ENCODE measurements around the gene DNM3. TPM values are rescaled to one million over a fixed set of nuclear protein-coding genes. Genes with fewer than 3 reads are reported as not detected.

DNM3 gene
- total RNA-seq, 1 donor from 2014 or later = 0.41 TPM

DNA sequence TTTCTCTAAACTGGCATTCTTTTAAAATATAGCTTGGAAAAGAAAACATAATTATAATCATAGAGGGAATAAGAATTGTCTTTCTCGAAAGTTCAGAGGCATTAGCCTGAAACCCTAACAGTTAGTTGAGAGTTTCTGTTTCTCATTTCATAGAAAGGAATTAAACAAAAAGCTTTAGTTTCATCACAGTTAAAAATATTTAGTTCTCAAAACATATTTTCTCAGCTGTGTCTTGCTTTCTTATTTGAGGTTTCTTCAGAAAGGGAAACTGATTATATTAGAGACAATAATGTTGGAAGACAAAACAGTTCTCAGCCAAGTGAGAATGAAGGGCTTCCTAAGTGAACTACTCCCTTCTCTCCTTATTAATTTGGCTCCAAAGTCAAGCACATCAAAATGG, 503.8 kb downstream of the DNM3 start:
- Mint-ChIP-seq H3K27ac (no peak overlapping the region), H3K36me3 (ENCODE audit: low read depth) (peaks cover 21% of the 10 kb centered on the region), H3K9me3 (peaks cover 24% of the 10 kb centered on the region), H3K4me1 (ENCODE audit: low read depth) (peaks cover 38% of the 10 kb centered on the region), H3K4me3 (ENCODE audit: low read depth) (no peak overlapping the region), H3K27me3 (ENCODE audit: low read depth) (no peaks in the 10 kb centered on the region)
- intact Hi-C loops (cut with micrococcal nuclease) = no loop called here
- no peak for DNase-seq (ENCODE audit: low spot score)

DNA sequence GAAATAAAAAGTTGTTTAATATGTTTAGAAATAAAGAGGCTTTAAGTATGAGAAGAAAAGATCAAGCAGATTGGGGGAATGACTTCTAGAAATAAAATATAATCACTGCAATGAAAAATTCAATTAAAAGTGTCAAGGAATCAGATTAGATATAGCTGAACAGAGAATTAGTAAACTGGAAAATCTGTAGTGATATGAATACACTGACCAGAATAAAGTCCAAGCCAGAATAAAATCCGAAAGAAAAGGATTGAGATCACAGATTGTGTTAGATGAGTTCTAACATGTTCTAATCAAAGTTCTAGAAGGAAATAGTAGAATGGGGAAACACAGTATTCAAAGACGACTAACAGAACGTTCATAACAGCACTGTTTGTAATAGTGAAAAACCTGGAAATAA, 506.1 kb downstream of the DNM3 start:
- intact Hi-C loops (cut with micrococcal nuclease) = no loop called here
- Mint-ChIP-seq H3K4me3 (ENCODE audit: low read depth) (no peak overlapping the region), H3K27me3 (ENCODE audit: low read depth) (peaks cover 2% of the 10 kb centered on the region), H3K4me1 (ENCODE audit: low read depth) (peaks cover 28% of the 10 kb centered on the region), H3K9me3 (peaks cover 24% of the 10 kb centered on the region), H3K27ac (no peak overlapping the region), H3K36me3 (ENCODE audit: low read depth) (peaks cover 21% of the 10 kb centered on the region)
- DNase-seq (ENCODE audit: low spot score) = no peak

DNA sequence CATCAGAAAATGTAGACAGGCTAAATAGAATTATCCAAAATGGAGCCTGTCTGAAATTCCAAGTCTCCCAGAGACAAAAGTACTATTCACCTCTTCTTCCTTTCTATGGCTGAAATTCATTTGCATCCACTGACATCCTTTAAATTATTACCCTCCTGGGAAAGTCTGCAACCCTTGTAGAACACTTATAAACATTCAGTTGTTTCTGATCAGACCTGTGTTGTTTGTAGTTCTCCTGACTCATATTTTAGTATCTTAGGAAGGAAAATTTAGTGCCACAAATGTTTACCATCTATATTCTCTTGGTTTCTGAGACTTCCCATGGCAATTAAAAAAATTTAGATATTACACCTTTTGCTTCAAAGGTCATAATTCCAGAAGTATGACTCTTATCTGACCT, 509.6 kb downstream of the DNM3 start:
- DNase-seq (ENCODE audit: low spot score) = no peak
- H3K27ac Mint-ChIP-seq = no peak overlapping the region
- peaks cover 18% of the 10 kb centered on the region for H3K36me3 Mint-ChIP-seq (ENCODE audit: low read depth)
- intact Hi-C loops (cut with micrococcal nuclease) = no loop called here
- H3K4me1 Mint-ChIP-seq (ENCODE audit: low read depth) = peaks cover 34% of the 10 kb centered on the region
- no peak overlapping the region for H3K4me3 Mint-ChIP-seq (ENCODE audit: low read depth)
- H3K9me3 Mint-ChIP-seq = peaks cover 24% of the 10 kb centered on the region
- peaks cover 2% of the 10 kb centered on the region for H3K27me3 Mint-ChIP-seq (ENCODE audit: low read depth)

DNA sequence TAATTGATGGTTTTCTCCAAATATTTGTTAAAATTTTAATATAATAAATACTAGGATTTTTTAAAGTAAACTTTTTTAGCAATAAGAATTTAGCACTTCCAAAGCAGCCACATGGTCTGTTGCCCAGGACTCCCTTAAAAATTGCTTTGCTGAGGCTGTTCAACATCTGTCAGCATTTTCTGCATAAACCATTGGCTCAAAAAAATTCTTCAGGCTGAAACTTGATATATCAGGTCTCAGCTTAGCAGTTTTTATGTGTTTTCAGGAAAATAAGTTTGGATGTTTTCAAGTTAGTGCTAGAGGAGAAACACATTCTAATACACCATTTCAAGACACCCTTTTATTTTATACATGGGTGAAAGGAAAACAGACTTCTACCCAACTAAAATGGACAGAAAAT, 510.0 kb downstream of the DNM3 start:
- intact Hi-C loops (cut with micrococcal nuclease) = no loop called here
- Mint-ChIP-seq H3K9me3 (peaks cover 20% of the 10 kb centered on the region), H3K27me3 (ENCODE audit: low read depth) (peaks cover 2% of the 10 kb centered on the region), H3K27ac (no peak overlapping the region), H3K36me3 (ENCODE audit: low read depth) (peaks cover 15% of the 10 kb centered on the region), H3K4me1 (ENCODE audit: low read depth) (peaks cover 36% of the 10 kb centered on the region), H3K4me3 (ENCODE audit: low read depth) (no peak overlapping the region)
- no peak for DNase-seq (ENCODE audit: low spot score)

DNA sequence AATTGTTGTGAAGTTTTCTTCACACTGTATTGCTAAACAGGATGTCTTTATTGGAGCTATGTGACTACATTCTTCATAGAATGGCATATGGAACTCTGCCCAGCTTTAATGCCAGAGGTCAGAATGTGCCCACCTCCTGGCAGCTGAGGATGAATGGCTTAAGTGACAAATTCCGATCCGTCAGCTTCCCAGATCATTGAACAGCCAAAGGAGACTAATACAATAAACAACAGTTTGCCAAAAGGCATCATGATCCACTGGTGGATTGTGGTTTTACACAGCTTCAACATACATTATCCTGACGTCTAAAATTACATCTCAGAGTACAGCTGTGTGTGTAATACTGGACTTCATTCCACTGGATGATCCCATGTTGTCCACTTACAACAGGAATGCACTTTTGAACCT, 510.5 kb downstream of the DNM3 start:
- intact Hi-C loops (cut with micrococcal nuclease) = no loop called here
- Mint-ChIP-seq H3K27ac (no peak overlapping the region), H3K4me3 (ENCODE audit: low read depth) (no peak overlapping the region), H3K36me3 (ENCODE audit: low read depth) (peaks cover 14% of the 10 kb centered on the region), H3K4me1 (ENCODE audit: low read depth) (peaks cover 41% of the 10 kb centered on the region), H3K27me3 (ENCODE audit: low read depth) (peaks cover 2% of the 10 kb centered on the region), H3K9me3 (peaks cover 16% of the 10 kb centered on the region)
- no peak for DNase-seq (ENCODE audit: low spot score)

DNA sequence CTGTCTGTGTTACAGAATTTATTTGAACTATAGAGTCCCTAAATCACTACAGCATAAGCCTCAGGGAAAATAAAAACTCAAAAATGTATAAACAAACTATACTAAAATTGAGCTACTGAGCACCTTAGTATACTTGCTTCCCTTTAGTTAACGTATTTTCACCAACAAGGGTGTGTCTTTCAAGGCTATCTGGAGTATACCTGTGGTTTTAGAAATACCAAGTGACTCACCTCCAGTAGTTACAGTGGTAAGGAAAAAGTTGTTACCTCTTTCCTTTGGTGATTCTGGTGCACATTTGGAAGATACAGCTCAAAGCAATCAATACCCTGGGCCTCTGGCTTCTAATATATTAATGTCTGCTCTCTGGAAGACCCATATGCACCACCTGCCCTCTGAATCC, 511.1 kb downstream of the DNM3 start:
- intact Hi-C loops (cut with micrococcal nuclease) = no loop called here
- no peak overlapping the region for H3K27ac Mint-ChIP-seq
- H3K27me3 Mint-ChIP-seq (ENCODE audit: low read depth) = peaks cover 2% of the 10 kb centered on the region

DNA sequence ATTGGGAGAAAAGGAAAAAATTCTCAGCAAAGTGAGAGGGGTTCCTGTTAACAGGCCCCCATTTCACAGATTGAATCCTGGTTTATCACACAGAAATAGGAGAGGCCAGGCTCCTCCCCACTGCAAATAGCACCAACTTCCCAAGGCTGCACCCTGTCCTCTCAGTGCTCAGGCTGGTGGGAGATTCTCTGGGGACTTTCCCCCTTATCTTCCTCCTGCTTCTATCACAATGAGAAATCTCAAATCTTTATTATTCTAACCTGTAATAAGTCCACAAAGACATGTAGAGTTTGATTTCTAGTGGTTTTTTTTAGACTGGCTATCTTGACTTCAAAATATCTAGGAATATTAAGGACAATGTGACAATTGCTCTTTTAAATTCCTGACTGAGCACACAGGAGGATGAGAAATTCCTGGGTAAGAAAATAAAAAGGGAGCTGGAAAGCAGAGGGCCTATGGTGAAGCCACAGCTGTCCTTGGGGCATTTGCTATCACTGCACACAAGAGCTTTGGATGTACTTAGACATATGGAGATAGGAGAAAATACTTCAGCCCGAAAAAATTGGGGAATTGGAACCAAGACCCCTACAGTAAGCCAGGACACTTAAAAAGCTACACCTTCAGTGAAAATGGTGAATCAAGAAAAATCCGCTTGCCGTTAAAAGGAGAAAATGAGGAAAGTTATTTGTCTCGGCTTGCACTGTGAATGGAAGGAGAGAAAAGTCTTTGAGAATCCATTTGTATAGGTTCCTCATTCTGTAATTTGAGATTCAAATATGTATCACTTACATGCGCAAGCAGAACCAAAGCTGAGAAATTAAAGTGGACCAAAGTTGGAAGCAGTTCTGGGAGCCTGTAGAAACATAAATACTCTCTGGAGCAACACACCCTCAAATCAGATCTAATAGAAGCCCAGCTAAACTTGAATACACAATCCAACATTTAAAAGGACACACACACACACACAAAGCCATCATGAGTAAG, 513.3 kb downstream of the DNM3 start:
- Mint-ChIP-seq H3K9me3 (no peaks in the 10 kb centered on the region), H3K4me1 (ENCODE audit: low read depth) (peaks cover 61% of the 10 kb centered on the region), H3K27ac (no peak overlapping the region), H3K4me3 (ENCODE audit: low read depth) (no peak overlapping the region), H3K36me3 (ENCODE audit: low read depth) (no peaks in the 10 kb centered on the region), H3K27me3 (ENCODE audit: low read depth) (peaks cover 2% of the 10 kb centered on the region)
- intact Hi-C loops (cut with micrococcal nuclease) = loop anchor here (5.0 kb wide), 2 partner anchors 98 to 343 kb away; no protein-coding TSS in a partner anchor
- DNase-seq (ENCODE audit: low spot score) = no peak

More for the DNA sequence above, 511.1 kb downstream of the DNM3 start:
- peaks cover 47% of the 10 kb centered on the region for H3K4me1 Mint-ChIP-seq (ENCODE audit: low read depth)
- peaks cover 7% of the 10 kb centered on the region for H3K36me3 Mint-ChIP-seq (ENCODE audit: low read depth)
- H3K4me3 Mint-ChIP-seq (ENCODE audit: low read depth) = no peak overlapping the region
- DNase-seq (ENCODE audit: low spot score) = no peak
- H3K9me3 Mint-ChIP-seq = peaks cover 10% of the 10 kb centered on the region

DNA sequence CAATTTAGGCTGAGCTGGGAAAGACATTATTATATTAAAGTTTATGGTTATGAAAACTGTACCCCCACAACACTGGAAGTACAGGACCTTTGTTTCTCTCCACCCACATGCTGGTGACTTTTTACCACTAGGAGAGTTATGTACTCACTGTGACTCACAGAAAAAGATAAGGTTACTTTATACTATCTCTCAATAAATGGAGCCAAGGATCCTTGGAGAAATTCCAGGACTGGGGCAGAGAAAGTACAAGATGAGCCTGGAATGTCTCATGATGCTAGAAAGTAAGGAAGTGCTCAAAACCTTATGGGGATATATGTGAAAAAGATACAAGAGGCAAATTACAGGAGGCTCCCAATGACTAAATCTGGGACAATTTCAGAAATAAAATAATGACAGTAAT, 515.3 kb downstream of the DNM3 start:
- no peak overlapping the region for H3K4me3 Mint-ChIP-seq (ENCODE audit: low read depth)

DNA sequence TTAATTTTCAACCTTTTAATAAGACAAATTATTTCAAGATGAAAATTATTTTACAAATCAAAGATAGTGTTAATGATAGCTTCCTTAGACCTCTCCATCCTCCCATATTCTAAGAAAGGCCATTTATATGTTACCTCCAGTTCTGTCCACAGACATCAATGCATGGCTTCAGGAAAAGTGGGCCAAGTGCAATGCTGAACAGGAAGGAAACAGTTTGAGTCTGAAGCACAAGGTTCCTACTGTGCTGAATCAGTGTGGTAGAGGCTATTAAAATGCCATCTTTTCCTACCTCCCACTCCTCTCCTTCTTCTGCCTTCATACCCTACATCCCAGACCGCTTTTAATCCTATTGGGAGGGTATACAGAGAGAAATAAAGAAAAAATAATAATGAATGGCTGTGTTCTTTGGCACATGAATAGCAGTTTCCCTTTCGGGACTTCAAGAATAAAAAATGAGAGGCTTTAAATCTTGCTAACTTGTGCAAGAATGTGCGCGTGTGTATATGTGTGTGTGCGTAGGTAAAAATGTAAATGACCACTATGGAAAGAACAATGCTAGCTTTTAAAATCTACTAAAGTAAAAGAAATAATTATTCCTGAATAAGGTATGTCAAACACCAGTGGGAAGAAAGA, 516.6 kb downstream of the DNM3 start:
- no peaks in the 10 kb centered on the region for H3K9me3 Mint-ChIP-seq
- peak overlapping the region; percentile 82 for H3K27ac Mint-ChIP-seq
- no peak for DNase-seq (ENCODE audit: low spot score)
- no peaks in the 10 kb centered on the region for H3K27me3 Mint-ChIP-seq (ENCODE audit: low read depth)
- no peaks in the 10 kb centered on the region for H3K36me3 Mint-ChIP-seq (ENCODE audit: low read depth)
- intact Hi-C loops (cut with micrococcal nuclease) = loop anchor here (1.0 to 5.0 kb wide), 9 partner anchors 19 to 339 kb away; no protein-coding TSS in a partner anchor
- H3K4me3 Mint-ChIP-seq (ENCODE audit: low read depth) = no peak overlapping the region
- H3K4me1 Mint-ChIP-seq (ENCODE audit: low read depth) = peaks cover 52% of the 10 kb centered on the region

More for the DNA sequence above, 515.3 kb downstream of the DNM3 start:
- peaks cover 61% of the 10 kb centered on the region for H3K4me1 Mint-ChIP-seq (ENCODE audit: low read depth)
- no peak for DNase-seq (ENCODE audit: low spot score)
- H3K9me3 Mint-ChIP-seq = no peaks in the 10 kb centered on the region
- H3K27ac Mint-ChIP-seq = no peak overlapping the region
- no peaks in the 10 kb centered on the region for H3K27me3 Mint-ChIP-seq (ENCODE audit: low read depth)
- intact Hi-C loops (cut with micrococcal nuclease) = loop anchor here (5.0 kb wide), 2 partner anchors 96 to 341 kb away; no protein-coding TSS in a partner anchor
- no peaks in the 10 kb centered on the region for H3K36me3 Mint-ChIP-seq (ENCODE audit: low read depth)

DNA sequence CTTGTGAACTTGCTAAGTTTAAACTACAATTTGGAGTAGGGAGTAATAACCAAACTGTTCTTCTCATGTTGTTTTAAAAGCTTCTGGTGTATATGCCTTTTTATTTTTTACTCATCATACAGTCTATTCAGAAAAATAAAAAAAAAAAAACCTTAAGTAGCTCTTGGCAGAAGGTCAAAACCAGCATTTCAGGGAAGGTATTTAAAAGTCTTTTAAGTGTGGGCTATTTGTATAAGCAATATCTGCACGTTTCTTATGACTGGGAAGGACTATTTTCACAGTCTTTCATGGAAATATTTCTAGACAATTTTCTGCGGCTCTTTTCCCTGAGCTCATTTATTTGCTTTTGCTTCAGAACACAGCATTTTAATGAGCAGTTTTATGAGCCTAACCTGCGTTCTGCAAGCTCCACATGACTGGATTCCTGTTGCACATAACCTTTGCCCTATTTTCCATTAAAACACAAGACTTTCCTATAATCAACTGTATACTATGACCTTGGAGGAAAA, 518.2 kb downstream of the DNM3 start:
- no peaks in the 10 kb centered on the region for H3K36me3 Mint-ChIP-seq (ENCODE audit: low read depth)
- H3K9me3 Mint-ChIP-seq = peaks cover 3% of the 10 kb centered on the region
- H3K27me3 Mint-ChIP-seq (ENCODE audit: low read depth) = no peaks in the 10 kb centered on the region
- no peak overlapping the region for H3K4me3 Mint-ChIP-seq (ENCODE audit: low read depth)
- H3K4me1 Mint-ChIP-seq (ENCODE audit: low read depth) = peaks cover 39% of the 10 kb centered on the region
- intact Hi-C loops (cut with micrococcal nuclease) = loop anchor here (2.0 to 5.0 kb wide), 3 partner anchors 21 to 338 kb away; no protein-coding TSS in a partner anchor
- no peak overlapping the region for H3K27ac Mint-ChIP-seq
- DNase-seq (ENCODE audit: low spot score) = no peak

DNA sequence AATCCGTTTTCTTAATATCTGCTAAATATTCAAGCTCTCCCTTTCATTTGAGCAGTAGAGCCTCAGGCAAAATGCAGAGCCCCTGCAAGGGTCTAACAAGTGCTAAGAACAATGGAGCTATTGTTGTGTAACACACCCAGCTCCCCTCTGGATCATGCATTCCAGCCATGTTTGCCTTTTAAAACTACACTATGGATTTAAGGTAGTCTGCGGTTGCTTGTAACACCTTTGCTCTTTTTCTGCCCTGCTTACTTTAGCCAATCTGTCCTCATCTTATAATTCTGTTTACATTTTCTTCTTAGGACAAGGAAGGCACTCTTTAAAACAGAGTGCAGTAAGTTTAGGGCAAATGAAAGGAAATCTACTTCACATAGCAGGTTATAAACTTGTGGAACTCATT, 519.2 kb downstream of the DNM3 start:
- H3K36me3 Mint-ChIP-seq (ENCODE audit: low read depth) = no peaks in the 10 kb centered on the region
- no peak overlapping the region for H3K4me3 Mint-ChIP-seq (ENCODE audit: low read depth)
- peaks cover 7% of the 10 kb centered on the region for H3K9me3 Mint-ChIP-seq
- peaks cover 33% of the 10 kb centered on the region for H3K4me1 Mint-ChIP-seq (ENCODE audit: low read depth)
- no peak for DNase-seq (ENCODE audit: low spot score)
- no peaks in the 10 kb centered on the region for H3K27me3 Mint-ChIP-seq (ENCODE audit: low read depth)
- no peak overlapping the region for H3K27ac Mint-ChIP-seq
- intact Hi-C loops (cut with micrococcal nuclease) = no loop called here

DNA sequence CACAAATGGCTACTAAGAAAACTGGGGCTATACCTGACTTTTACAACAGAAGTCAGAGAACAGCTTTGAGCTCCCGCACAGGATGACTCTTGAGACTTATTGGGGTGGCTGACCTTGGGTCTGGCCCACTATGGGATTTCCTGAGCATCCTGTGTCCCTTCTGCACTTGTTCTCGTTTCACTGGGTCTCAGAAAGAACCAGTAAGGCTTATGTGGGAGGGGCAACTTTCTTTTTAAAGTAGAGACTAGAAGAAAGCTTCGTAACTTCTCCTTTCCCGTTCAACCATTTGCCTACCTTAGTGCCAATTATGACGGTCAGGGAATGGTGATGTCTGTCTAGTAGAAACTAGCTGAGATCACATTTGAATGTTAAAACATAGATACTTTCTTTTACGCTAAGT, 519.7 kb downstream of the DNM3 start:
- Mint-ChIP-seq H3K9me3 (peaks cover 7% of the 10 kb centered on the region), H3K4me1 (ENCODE audit: low read depth) (peaks cover 28% of the 10 kb centered on the region), H3K4me3 (ENCODE audit: low read depth) (no peak overlapping the region), H3K36me3 (ENCODE audit: low read depth) (no peaks in the 10 kb centered on the region), H3K27me3 (ENCODE audit: low read depth) (no peaks in the 10 kb centered on the region), H3K27ac (no peak overlapping the region)
- no peak for DNase-seq (ENCODE audit: low spot score)
- intact Hi-C loops (cut with micrococcal nuclease) = no loop called here

DNA sequence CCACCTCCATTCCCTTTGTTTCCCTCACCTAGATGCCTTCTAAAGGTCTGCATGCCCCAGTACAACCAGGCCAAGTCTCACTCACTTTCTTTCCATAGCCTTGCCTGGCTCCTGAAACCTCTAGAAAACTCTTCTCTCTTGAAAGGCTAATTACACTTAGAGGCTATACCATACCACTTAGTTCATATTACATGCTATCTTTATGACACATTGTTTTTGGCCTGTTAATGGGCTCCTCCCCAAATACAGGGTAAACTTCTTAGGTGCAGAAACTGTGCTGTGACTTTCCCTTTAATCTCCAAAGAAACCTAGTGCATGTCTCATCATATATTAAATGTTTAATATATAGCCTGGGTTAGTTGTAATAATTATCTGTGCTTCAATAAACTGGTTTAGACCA, 522.6 kb downstream of the DNM3 start:
- intact Hi-C loops (cut with micrococcal nuclease) = no loop called here
- H3K4me3 Mint-ChIP-seq (ENCODE audit: low read depth) = no peak overlapping the region
- H3K27ac Mint-ChIP-seq = no peak overlapping the region
- no peak for DNase-seq (ENCODE audit: low spot score)
- peaks cover 6% of the 10 kb centered on the region for H3K4me1 Mint-ChIP-seq (ENCODE audit: low read depth)
- H3K9me3 Mint-ChIP-seq = peaks cover 33% of the 10 kb centered on the region
- peaks cover 10% of the 10 kb centered on the region for H3K36me3 Mint-ChIP-seq (ENCODE audit: low read depth)
- H3K27me3 Mint-ChIP-seq (ENCODE audit: low read depth) = no peaks in the 10 kb centered on the region
